NT2/D1 (cell line): ENCODE measurements around the gene KIAA0513.

ENCODE experiments used
- SUZ12 ChIP-seq: IDR thresholded peaks from 2 replicates; pipeline ENCODE4 v1.6.1; 2011; ENCODE audit not compliant: insufficient read length, insufficient read depth; ENCODE audit errors: extremely low read depth
- YY1 ChIP-seq: IDR thresholded peaks from 2 replicates; pipeline ENCODE4 v1.6.1; 2011; ENCODE audit not compliant: insufficient read length, insufficient read depth

- TF ChIP-seq YY1 (peak; percentile 26), SUZ12 (no peak)
Observed at GRCh38 chr16:85033171-85033570, 5.6 kb downstream of the KIAA0513 start.
